Smooth muscle cell of bladder (primary cell): ENCODE measurements around the gene MT1X. TPM values are rescaled to one million over a fixed set of nuclear protein-coding genes. Genes with fewer than 3 reads are reported as not detected.

Experiments used
- total RNA-seq: library from RNA; depleted of rRNA; stranded (reverse); fragments of >200 nt; gene quantifications from 2 replicates; pipeline ENCODE4 v1.2.3, GENCODE V29; 2014

The MT1X gene
- 14.1 and 38.0 TPM in 2 replicates for total RNA-seq

DNA sequence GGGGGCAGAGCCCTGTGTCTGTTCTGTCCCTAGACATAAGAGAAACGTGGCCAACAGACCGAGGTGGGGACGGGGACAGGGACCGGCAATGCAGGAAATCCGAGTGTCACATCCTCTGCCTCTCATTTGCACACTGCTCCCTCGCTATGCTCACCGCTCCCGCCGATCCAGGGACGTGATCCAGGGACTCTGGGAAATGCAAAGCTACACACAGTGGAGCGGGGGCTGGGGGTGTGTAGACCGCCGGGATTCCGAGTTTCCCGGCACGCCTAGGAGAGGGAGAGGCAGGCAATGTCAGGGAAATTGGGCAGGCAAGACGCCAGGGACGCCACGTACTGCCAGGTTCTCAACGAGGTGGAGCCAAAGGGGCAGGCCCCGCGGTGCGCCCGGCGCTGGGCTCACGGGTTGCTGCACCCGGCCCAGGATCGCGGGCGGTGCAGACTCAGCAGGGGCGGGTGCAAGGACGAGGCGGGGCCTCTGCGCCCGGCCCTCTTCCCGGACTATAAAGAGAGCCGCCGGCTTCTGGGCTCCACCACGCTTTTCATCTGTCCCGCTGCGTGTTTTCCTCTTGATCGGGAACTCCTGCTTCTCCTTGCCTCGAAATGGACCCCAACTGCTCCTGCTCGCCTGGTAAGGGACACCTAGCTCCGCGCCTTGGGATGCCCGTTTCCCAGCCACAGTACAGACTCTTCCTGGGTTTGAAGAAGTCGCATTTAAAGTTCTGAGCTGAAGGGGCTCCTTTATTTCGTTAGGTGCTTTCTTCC is at the start of gene MT1X:
Gene MT1X, plus strand, starts transcription at position 532 of the 764 bp plus-strand sequence. Its CDS starts 71 bp downstream, at position 603.

DNA sequence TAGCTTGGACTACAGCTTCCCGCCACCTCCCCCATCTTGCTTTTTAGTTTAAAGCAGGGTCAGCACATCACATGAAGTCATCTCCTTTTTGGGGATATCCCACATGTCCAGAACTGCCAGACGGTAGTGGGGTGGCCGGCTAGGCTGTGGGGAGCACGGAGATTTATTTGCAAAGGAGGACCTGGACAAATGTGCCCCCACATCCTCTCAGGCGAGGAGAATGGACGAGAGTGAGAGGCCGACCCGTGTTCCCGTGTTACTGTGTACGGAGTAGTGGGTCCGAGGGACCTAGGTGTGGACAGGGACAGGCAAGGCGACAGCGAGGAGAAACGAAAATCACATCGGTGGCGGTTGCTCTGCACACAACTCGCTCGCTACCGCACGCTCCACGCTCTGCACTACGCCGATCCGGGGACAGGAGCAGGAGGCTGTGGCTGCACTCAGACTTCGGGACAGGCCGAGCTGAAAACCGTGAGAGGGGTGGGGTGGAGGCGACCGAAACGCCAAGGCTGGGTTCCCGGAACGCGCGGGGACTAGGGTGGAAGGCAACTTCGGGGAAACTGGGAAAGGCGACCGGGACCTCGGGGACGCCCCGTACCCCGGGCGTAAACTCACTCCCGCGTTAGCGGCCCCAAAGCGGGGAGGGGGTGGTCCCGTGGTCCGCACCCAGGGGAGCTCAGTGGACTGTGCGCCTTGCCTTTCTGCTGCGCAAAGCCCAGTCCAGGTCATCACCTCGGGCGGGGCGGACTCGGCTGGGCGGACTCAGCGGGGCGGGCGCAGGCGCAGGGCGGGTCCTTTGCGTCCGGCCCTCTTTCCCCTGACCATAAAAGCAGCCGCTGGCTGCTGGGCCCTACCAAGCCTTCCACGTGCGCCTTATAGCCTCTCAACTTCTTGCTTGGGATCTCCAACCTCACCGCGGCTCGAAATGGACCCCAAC is 44.2 kb upstream of the MT1X start, which contains the start of gene MT1A:
Gene MT1A, plus strand, starts transcription at position 853 of the 937 bp plus-strand sequence. Its CDS starts 73 bp downstream, at position 926.

DNA sequence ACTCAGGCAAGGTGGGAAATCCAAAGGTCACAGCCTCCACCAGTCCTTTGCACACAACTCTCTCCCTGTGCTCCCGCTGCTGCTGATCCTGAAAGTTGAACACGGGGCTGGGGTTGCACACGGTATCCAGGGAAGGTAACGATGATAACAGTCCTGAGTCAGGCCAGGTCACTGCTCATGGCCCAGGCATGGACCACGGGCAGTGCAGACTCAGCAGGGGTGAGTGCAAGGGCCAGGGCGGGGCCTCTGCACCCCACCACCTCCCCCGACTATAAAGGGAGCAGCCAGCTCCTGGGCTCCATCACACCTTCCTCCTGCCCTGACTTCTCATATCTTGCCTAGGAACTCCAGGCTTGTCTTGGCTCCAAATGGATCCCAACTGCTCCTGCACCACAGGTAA is 30.7 kb upstream of the MT1X start, which contains the start of gene MT1B:
Gene MT1B, plus strand, starts transcription at position 301 of the 400 bp plus-strand sequence. Its CDS starts 68 bp downstream, at position 369.

DNA sequence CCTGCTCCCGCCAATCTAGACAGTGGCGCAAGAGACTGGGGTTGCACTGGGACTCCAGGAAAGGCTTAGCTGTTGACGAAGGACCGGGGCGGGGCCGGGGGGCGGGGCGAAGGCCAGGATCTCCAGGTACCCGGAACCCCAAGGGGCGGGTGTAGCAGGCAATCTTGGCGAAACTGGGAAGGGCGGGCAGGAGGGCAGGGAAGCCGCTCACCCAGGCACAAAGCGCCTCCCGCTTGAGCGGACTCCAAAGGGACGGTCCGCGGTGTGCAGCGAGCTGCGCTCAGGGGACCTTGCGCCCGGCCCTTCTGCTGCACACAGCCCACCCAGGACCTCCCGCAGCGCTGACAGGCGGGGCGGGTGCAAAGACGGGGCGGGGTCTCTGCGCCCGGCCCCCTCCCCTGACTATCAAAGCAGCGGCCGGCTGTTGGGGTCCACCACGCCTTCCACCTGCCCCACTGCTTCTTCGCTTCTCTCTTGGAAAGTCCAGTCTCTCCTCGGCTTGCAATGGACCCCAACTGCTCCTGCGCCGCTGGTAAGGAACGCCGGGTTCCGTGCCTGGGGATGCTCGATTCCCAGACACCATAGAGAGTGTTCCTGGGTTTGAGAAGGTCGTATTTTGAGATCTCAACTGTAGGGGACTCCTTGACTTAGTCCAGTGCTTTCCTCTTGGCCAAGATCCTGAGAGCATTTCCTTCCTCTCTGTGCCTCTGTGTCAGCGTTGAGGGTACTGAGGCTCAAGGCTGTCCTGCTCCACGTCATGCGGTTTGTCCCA is 24.5 kb upstream of the MT1X start, which contains the start of gene MT1F:
Gene MT1F, plus strand, starts transcription at position 405 of the 772 bp plus-strand sequence. Its CDS starts 100 bp downstream, at position 505.

DNA sequence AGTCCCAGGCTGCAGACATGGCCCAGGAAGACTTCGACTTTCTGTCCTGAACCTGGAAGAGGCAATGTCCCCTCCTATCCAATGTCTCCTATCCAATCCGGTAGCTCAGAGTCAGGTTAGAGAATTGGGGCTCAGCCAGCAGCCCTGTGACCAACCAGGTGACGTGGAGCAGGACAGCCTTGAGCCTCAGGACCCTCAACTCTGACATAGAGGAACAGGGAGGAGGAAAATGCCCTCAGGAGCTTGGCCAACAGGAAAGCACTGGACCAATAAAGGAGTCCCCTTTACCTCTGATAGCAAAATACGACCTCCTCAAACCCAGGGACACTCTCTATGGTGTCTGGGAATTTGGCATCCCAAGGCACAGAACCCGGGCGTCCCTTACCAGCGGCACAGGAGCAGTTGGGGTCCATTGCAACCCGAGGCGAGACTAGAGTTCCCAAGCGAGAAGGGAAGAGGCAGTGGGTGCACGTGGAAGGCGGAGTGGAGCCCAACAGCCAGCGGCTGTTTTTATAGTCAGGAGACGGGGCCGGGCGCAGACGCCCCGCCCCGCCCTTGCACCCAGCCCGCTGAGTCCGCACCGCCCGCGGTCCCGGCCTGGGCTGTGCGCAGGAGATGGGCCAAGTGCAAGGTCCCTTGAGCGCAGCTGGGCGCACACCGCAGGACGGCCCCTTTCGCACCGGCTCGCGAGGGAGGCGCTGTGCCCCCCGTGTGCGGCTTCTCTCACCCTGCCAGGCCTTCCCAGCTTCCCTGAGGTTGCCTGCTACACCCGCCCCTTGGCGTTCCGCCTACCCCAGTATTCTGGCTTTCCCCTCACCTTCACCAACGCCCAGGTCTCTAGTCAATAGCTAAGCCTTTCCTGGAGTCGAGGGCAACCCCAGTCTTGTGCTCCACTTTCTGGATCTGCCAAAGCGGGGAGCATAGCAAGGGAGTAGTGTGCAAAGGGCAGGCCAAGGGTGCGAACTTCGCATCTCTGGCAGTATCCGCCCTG is 14.4 kb upstream of the MT1X start, which contains the start of gene MT1G:
Gene MT1G, minus strand, starts transcription at position 485 of the 991 bp plus-strand sequence. Its CDS starts 72 bp downstream, at position 413.

DNA sequence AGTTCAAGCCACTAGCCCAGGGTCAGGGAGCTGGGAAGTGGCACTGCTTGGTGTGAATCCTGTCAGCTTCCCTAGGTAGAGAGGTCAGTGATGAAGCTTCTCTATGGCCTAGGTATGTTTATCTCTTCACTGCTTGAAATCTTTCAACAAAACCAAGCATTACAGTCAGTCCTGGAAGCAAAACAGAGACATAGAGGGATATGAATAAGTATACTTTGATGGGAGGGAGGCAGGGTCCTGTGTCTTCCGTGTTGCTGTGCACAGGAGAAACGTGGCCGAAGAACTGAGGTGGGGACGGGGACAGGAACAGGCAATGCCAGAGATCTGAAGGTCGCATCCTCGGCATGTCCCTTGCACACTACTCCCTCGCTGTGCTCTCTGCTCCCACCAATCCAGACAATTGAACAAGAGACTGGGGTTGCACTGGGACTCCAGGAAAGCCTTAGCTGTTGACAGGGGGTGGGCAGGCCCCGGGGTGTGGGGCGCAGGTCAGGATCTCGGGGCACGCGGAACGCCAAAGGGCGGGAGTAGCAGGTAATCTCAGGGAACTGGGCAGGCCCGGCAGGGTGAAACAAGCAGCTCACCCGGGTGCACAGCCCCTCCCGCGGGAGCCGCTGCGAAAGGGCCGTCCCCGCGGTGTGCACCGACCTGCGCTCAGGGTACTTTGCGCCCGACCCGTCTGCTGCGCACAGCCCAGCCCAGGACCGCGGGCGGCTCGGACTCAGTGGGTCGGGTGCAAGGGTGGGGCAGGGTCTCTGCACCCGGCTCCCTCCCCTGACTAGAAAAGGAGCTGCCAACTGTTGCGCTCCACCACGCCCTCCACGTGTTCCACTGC is 13.0 kb upstream of the MT1X start, which contains the start of gene MT1H:
Gene MT1H, plus strand, starts transcription at position 810 of the 835 bp plus-strand sequence. CDS start 71 bp downstream, outside the sequence.

DNA sequence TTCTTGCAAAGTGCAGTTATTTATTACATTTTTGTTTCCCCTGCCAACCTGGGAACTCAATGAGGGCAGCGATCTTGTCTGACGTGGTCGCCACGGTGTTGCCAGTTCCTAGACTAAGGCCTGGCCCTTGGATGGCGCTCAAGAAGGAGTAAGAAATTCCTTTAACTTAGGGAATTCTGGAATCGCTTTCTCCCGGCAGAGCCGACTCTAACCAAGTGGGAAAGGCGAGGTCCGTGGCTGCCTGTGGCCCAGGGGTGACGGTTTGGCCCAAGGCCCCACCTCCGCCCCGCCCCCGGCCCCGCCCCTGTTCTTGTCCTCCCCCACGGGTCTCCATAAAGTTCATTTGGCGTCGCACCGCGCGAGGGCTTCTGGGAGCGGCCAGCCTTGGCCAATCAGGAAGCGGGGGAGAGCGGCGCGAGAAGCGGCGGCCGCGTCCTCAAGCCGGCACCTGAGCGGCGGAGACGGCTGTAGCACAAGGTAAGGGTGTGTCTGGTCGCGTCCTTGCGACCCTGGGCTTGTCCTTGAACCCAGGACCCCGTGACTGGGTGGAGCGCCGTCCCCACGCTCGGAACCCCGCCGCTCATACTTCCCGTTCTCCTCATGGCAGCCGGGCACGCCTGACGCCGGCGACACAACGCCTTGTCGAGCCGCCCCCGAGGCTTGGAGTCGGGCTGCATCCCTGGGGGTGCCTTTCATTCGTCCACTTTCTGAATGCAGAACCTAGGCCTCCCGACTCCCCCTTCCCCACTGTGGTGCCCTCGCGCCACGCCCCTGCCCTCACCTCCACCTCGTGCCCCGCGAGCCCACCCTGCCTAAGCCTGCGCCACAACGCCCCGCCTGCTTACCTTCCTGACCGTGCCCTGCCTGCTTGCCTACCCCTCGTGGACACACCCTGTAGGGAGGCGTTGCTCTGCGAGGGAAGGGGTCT is 47.7 kb downstream of the MT1X start, which contains the start of gene NUP93:
Gene NUP93, plus strand, starts transcription at position 395 of the 928 bp plus-strand sequence. CDS start 18,119 bp downstream, outside the sequence.

Other genes with a start within 250 kb of the MT1X start
- 53.0 TPM in 2 replicates for gene NUDT21, start 231.1 kb upstream of the MT1X start, total RNA-seq
- 68.1 and 80.2 TPM in 2 replicates for gene OGFOD1, start 230.9 kb upstream of the MT1X start, total RNA-seq
- 45.5 and 56.9 TPM in 2 replicates for gene BBS2, start 162.4 kb upstream of the MT1X start, total RNA-seq
- not detected in 2 replicates for gene MT4, start 117.4 kb upstream of the MT1X start, total RNA-seq
- gene MT3, start 92.9 kb upstream of the MT1X start, total RNA-seq, result 0.37 TPM in 1 of 2 replicates, not detected in the other
- gene MT2A, start 73.9 kb upstream of the MT1X start, total RNA-seq, result 53.3 and 72.0 TPM in 2 replicates
- 91.7 and 248 TPM in 2 replicates for gene MT1E, start 56.7 kb upstream of the MT1X start, total RNA-seq
- 0.74 and 2.1 TPM in 2 replicates for gene MT1M, start 49.8 kb upstream of the MT1X start, total RNA-seq
- 0.28 TPM in 1 of 2 replicates, not detected in the other for gene MT1A, start 43.8 kb upstream of the MT1X start, total RNA-seq
- gene MT1B, start 30.6 kb upstream of the MT1X start, total RNA-seq, result not detected in 2 replicates
- 0.09 and 1.8 TPM in 2 replicates for gene MT1F, start 24.5 kb upstream of the MT1X start, total RNA-seq
- 0.71 TPM in 1 of 2 replicates, not detected in the other for gene MT1G, start 14.4 kb upstream of the MT1X start, total RNA-seq
- not detected in 2 replicates for gene MT1H, start 12.7 kb upstream of the MT1X start, total RNA-seq
- gene NUP93, start 47.7 kb downstream of the MT1X start, total RNA-seq, result 42.2 and 42.5 TPM in 2 replicates
- gene SLC12A3, start 182.7 kb downstream of the MT1X start, total RNA-seq, result under 0.01 TPM in 1 of 2 replicates, not detected in the other
- gene HERPUD1, start 249.7 kb downstream of the MT1X start, total RNA-seq, result 77.7 and 84.1 TPM in 2 replicates